ACC112 (cell line): ENCODE measurements around the gene DNAH10.

Experiments used
- H2AFZ ChIP-seq: fragments of 200-600 bp; sonication (generic); one replicate; pipeline ENCODE4 v1.6.0; 2017; ENCODE audit warnings: antibody characterized with exemption, low read length; ENCODE audit not compliant: unreplicated experiment
- H3K27ac ChIP-seq: fragments of 200-600 bp; sonication (generic); 2 replicates; pipeline ENCODE4 v1.5.1; 2014; ENCODE audit warnings: low read depth, mild to moderate bottlenecking, antibody characterized with exemption, low read length, moderate library complexity
- H3K27me3 ChIP-seq: fragments of 200-600 bp; sonication (generic); 2 replicates; pipeline ENCODE4 v1.6.1; 2014; ENCODE audit warnings: mild to moderate bottlenecking, antibody characterized with exemption, low read length, moderate library complexity, mixed read lengths; ENCODE audit not compliant: insufficient read depth
- H3K36me3 ChIP-seq: fragments of 200-600 bp; sonication (generic); 2 replicates; pipeline ENCODE4 v1.6.1; 2016; ENCODE audit warnings: mild to moderate bottlenecking, antibody characterized with exemption, low read length, moderate library complexity, mixed read lengths; ENCODE audit not compliant: insufficient read depth
- H3K4me1 ChIP-seq: fragments of 200-600 bp; sonication (generic); one replicate; pipeline ENCODE4 v1.6.1; 2016; ENCODE audit warnings: low read length, mixed read lengths; ENCODE audit not compliant: insufficient read depth, unreplicated experiment, control insufficient read depth
- H3K4me3 ChIP-seq: fragments of 200-600 bp; sonication (generic); 2 replicates; pipeline ENCODE4 v1.5.1; 2014; ENCODE audit warnings: mild to moderate bottlenecking, low read depth, low read length
- H3K79me2 ChIP-seq: fragments of 200-600 bp; sonication (generic); one replicate; pipeline ENCODE4 v1.6.0; 2016; ENCODE audit warnings: low read length; ENCODE audit not compliant: control insufficient read depth, unreplicated experiment, insufficient read depth

DNAH10 gene

GRCh38 chr12:123891516-123892179 is 129.5 kb downstream of the DNAH10 start:
- Histone ChIP-seq H3K27ac (no peak overlapping the region), H3K27me3 (peaks cover 22% of the 10 kb centered on the region), H3K4me1 (peaks cover 3% of the 10 kb centered on the region), H3K36me3 (no peaks in the 10 kb centered on the region), H3K4me3 (no peak overlapping the region), H2AFZ (no peak overlapping the region), H3K79me2 (no peaks in the 10 kb centered on the region)

- Histone ChIP-seq H3K4me3 (no peak overlapping the region), H3K79me2 (no peaks in the 10 kb centered on the region), H3K36me3 (no peaks in the 10 kb centered on the region), H3K27ac (no peak overlapping the region), H2AFZ (no peak overlapping the region), H3K4me1 (peaks cover 3% of the 10 kb centered on the region), H3K27me3 (peaks cover 17% of the 10 kb centered on the region)
Measured at GRCh38 chr12:123892180-123892559, 130.1 kb downstream of the DNAH10 start.

GRCh38 chr12:123892853-123893252 is 130.8 kb downstream of the DNAH10 start:
- no peaks in the 10 kb centered on the region for H3K36me3 ChIP-seq
- H3K4me1 ChIP-seq, result peaks cover 6% of the 10 kb centered on the region
- peaks cover 13% of the 10 kb centered on the region for H3K27me3 ChIP-seq
- H3K27ac ChIP-seq, result no peak overlapping the region
- no peak overlapping the region for H2AFZ ChIP-seq
- H3K79me2 ChIP-seq, result no peaks in the 10 kb centered on the region
- H3K4me3 ChIP-seq, result no peak overlapping the region

GRCh38 chr12:123893276-123893675 is 131.2 kb downstream of the DNAH10 start:
- Histone ChIP-seq H2AFZ (no peak overlapping the region), H3K27me3 (peaks cover 11% of the 10 kb centered on the region), H3K79me2 (no peaks in the 10 kb centered on the region), H3K4me3 (no peak overlapping the region), H3K27ac (no peak overlapping the region), H3K36me3 (no peaks in the 10 kb centered on the region), H3K4me1 (peaks cover 6% of the 10 kb centered on the region)

- Histone ChIP-seq H3K4me3 (no peak overlapping the region), H2AFZ (no peak overlapping the region), H3K36me3 (no peaks in the 10 kb centered on the region), H3K79me2 (no peaks in the 10 kb centered on the region), H3K4me1 (peaks cover 6% of the 10 kb centered on the region), H3K27ac (no peak overlapping the region), H3K27me3 (peaks cover 10% of the 10 kb centered on the region; the same call in 1 of the 2 replicates)
Measured at GRCh38 chr12:123894823-123895345, 132.8 kb downstream of the DNAH10 start.

GRCh38 chr12:123895451-123895850 is 133.3 kb downstream of the DNAH10 start:
- no peak overlapping the region for H3K27ac ChIP-seq
- peaks cover 6% of the 10 kb centered on the region for H3K4me1 ChIP-seq
- H3K36me3 ChIP-seq, result no peaks in the 10 kb centered on the region
- H3K79me2 ChIP-seq, result no peaks in the 10 kb centered on the region
- peaks cover 10% of the 10 kb centered on the region; the same call in 1 of the 2 replicates for H3K27me3 ChIP-seq
- no peak overlapping the region for H2AFZ ChIP-seq
- H3K4me3 ChIP-seq, result no peak overlapping the region

- H2AFZ ChIP-seq, result peak overlapping the region; percentile 46
- peak overlapping the region; percentile 74 for H3K4me3 ChIP-seq
- H3K79me2 ChIP-seq, result no peaks in the 10 kb centered on the region
- peak overlapping the region; percentile 81 for H3K27ac ChIP-seq
- H3K4me1 ChIP-seq, result peaks cover 6% of the 10 kb centered on the region
- H3K36me3 ChIP-seq, result no peaks in the 10 kb centered on the region
- 0 out of 2 replicates have a peak, but pooled peaks cover under 1% of the 10 kb centered on the region for H3K27me3 ChIP-seq
Measured at GRCh38 chr12:123896767-123897166, 134.7 kb downstream of the DNAH10 start.

- Histone ChIP-seq H3K4me1 (peaks cover 6% of the 10 kb centered on the region), H3K27me3 (no peaks in the 10 kb centered on the region), H2AFZ (peak overlapping the region; percentile 46), H3K79me2 (no peaks in the 10 kb centered on the region), H3K27ac (peak overlapping the region; percentile 81), H3K4me3 (peak overlapping the region; percentile 74), H3K36me3 (no peaks in the 10 kb centered on the region)
Measured at GRCh38 chr12:123897221-123897620, 135.1 kb downstream of the DNAH10 start.

- H2AFZ ChIP-seq, result no peak overlapping the region
- peaks cover 6% of the 10 kb centered on the region for H3K4me1 ChIP-seq
- no peak overlapping the region for H3K4me3 ChIP-seq
- no peaks in the 10 kb centered on the region for H3K36me3 ChIP-seq
- H3K79me2 ChIP-seq, result no peaks in the 10 kb centered on the region
- H3K27ac ChIP-seq, result no peak overlapping the region
- H3K27me3 ChIP-seq, result no peaks in the 10 kb centered on the region
Measured at GRCh38 chr12:123898673-123899072, 136.6 kb downstream of the DNAH10 start.

GRCh38 chr12:123899368-123899767 is 137.3 kb downstream of the DNAH10 start:
- H3K27me3 ChIP-seq, result no peaks in the 10 kb centered on the region
- no peak overlapping the region for H3K4me3 ChIP-seq
- H3K36me3 ChIP-seq, result no peaks in the 10 kb centered on the region
- no peak overlapping the region for H2AFZ ChIP-seq
- H3K79me2 ChIP-seq, result no peaks in the 10 kb centered on the region
- H3K4me1 ChIP-seq, result peaks cover 6% of the 10 kb centered on the region
- H3K27ac ChIP-seq, result no peak overlapping the region

GRCh38 chr12:123900871-123901376 is 138.8 kb downstream of the DNAH10 start:
- no peak overlapping the region for H3K4me3 ChIP-seq
- H3K27me3 ChIP-seq, result no peaks in the 10 kb centered on the region
- peaks cover 10% of the 10 kb centered on the region for H3K4me1 ChIP-seq
- no peaks in the 10 kb centered on the region for H3K36me3 ChIP-seq
- no peak overlapping the region for H3K27ac ChIP-seq
- no peak overlapping the region for H2AFZ ChIP-seq
- H3K79me2 ChIP-seq, result no peaks in the 10 kb centered on the region
